DMS114 treated with DMSO at 0.1 percent for 48 hours (cell line): ENCODE data around the gene NFATC2.
"Not testable (repeated sequence)": the region's sequence is repeated elsewhere in the genome, so short reads cannot be mapped to it uniquely, and the experiment has no call there.

Experiments used
- DNase-seq: peaks from one replicate; lab custom pipeline; 2025; ENCODE audit not compliant: unreplicated experiment; lab: John Stamatoyannopoulos, UW

Gene NFATC2

DNA sequence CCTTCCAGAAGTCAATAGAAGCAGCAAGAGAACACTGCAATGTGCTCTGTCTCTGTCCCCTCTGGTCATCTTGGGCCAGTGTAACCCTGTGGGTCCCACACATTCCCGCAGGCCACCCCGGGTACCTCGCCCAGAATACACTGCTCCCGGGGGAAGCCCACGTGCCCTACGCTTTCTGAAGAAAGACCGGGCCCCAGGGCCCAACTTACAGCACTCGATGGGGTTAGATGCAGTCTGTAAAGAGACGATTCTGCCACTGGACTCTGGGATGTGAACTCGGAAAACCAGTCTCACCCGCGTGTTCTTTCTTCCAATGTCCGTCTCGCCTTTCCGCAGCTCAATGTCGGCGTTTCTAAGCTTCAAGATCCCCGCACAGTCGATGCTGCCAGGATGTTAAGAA lies 68.7 kb downstream of the NFATC2 start:
- no peak for DNase-seq

DNA sequence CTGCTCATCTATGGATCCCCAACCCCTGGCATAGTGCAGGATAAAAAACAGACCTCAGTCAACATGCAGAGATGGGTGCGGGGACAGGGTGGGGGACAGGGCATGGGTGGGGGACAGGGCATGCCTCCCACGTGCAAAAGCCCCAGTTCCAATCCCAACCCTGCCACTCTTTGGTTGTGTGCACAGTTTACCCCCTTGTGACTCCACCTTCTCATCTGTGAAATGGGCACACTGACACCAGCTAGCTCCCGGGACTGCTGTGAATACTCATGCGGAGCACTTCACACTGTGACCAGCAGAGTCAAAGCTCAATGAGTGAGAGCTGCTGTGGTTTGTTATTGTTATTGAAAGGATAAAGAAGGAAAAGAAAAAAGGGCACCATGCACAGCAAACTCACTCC lies 69.3 kb downstream of the NFATC2 start:
- no peak for DNase-seq

DNA sequence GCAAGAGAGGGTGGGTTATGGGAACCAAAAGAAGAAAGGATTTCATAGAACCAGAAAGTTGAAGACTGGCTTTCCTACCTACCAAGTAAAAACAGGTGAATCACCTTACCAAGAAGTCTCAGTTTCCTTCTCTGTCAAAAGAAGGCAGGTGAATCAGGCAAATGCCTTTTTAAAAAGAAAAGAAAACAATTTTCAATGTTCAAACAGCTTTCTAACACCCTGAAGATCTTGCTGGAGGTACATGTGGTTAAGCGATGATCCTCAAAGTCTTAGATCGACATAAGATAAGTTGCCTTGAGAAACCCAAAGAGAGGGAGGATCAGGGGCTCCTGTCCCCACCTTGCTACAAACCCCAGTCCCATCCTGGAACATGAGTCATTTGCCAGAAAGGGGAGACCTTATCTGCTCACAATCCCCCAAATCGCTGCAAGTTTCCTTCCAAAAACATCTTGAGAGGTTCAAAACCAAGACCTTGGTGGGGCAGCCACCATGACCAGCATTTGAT lies 71.6 kb downstream of the NFATC2 start:
- no peak for DNase-seq

DNA sequence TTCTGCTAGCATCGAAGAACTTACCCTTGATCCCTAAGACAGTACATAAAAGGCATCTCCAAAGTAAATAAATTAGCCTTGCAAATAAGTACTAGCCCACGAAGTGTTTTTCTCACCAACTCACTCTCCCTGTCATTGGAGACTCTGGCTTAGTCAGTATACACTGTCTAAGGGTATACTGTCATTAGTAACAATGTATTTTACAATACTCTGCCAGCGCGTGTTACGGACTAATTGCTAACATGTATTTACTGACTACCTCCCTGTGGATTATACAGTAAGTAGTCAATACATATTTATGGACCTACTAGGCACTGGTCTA lies 72.1 kb downstream of the NFATC2 start:
- no peak for DNase-seq

DNA sequence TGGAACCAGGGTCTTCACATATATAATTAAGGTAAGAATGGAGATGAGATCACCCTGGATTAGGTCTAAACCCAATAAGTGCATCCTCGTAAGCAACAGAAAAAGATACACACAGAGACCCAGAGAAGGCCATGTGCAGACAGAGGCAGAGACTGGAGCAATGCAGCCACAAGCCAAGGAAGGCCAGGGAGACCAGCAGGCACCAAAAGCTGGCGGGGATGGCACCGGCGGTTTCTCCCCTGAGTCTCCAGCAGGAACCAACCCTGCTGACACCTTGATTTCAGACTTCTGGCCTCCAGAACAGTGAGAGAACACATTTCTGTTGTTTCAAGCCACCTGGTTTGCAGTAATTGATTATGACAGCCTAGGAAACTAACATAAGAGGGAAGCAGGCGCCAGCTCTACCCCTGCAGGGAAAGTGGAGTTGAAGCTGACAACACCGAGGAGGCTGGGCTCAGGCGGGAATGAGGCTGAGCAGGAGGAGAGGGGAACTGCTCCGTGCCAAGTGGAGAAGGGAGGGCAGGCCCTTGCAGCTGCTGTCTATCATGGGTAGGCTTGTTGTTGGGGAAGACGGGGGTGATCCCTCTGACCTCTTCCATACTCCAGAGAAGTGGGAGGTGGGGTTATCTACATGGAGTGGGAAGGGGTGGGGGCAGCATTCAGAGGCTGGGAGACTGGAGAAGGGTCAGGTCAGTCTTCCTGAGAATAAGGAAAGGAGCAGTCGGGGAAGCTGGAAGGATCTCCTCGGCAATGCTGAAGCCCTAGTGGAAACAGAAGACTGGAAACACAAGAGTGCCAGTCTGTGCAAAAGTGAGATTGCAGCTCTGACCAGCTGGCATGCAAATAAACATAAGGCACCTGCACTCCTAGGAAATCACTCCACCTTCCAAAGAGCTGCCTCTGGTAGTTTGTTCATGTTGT lies 72.7 kb downstream of the NFATC2 start:
- DNase-seq = no peak

DNA sequence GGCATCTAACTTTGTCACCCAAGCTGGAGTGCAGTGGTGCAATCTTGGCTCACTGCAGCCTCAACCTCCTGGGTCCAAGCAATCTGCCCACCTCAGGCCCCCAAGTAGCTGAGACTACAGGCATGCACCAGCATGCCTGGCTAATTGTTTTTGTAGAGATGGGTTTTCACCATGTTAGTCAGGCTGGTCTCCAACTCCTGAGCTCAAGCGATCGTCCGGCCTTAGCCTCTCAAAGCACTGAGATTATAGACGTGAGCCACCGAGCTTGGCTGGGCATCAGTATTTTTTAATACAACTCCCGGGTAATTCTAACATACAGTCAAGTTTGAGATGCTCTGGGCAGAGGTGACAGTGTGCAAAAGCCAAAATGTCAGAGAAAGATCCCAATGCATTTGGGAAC lies 73.5 kb downstream of the NFATC2 start:
- no peak for DNase-seq

DNA sequence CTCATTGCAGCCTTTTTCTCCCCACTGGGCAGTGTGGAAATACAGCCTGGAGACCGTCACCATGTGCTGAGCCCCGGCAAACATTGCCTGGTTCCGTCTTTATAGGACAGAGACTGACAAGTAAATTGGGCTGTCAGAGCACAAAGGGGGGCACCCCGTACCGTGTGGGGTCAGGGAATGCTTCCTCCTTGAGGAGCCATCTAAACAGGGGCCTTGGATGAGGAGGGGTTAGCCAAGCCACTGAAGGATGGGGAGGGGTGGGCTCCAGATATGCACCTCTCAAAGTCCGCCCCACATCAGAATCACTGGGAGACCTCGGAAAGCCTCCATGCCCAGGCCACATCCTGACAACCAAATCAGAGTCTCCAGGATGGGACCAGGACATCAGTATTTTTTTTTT lies 73.9 kb downstream of the NFATC2 start:
- no peak for DNase-seq

DNA sequence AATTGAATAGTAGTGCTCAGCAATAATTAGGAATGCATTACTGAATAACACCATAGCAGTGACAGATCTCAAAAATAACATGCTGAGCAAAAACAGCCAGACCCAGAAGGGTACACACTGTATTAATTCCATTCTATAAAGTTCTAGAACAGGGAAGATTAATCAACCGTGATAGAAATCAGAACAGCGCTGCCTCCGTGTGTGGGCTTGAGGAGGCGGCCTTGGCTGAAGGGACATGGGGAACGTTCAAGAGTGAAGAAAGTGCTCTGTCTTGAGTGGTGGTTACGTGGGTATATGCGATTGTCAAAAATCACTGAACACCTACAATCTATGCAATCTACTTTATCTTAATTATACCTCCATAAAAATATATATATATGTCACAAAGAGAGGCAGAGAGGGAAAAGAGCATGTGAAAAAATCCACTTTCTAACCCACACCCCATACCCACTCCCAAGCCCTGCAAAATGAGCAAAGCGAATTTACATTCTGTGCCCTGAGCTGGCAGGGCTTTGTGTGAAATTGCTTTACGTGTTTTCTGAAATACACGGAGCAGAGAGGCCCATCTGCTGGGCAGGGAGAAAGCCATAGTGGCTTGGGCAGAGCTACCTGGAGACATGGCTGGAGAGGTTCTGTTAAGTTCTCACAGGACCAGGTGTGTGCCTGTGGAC lies 74.4 kb downstream of the NFATC2 start:
- DNase-seq = no peak

DNA sequence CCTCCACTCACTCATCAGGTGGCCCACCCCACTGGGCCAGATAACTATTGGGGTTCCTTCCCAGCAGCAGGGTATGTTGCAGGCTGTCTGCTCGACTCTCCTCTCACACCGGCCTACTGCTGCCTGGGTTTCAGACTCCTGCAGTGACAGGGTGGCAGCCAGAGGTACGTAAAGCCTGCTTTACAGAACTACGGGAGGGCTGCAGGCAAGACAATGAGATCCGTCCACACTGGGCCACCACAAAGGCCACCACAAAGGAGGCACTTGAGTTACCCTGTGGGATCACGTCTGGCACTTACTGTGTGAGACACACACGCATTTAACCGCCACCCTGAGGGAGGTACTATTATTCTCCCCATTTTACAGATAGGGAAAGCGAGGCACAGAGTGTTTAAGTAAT lies 78.5 kb downstream of the NFATC2 start:
- DNase-seq = no peak

DNA sequence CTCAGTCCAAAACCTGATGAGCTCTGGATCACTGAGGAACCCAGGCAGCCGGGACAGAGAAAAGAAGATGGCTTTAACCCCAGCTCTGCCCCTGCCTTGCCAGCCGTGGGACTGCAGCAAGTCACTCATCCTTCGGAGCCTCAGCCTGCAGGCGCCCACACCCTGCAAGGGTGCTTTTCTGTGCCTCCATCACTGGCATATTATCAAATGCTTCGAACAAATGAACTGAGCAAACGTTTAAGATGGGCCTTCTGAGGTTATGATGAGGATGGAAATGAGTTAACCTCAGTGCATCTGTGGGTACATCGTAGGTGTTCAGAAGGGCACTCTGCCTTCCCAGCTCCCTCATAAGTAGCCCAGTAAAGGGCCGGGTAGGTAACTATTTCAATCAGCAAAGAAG lies 79.0 kb downstream of the NFATC2 start:
- DNase-seq = no peak

DNA sequence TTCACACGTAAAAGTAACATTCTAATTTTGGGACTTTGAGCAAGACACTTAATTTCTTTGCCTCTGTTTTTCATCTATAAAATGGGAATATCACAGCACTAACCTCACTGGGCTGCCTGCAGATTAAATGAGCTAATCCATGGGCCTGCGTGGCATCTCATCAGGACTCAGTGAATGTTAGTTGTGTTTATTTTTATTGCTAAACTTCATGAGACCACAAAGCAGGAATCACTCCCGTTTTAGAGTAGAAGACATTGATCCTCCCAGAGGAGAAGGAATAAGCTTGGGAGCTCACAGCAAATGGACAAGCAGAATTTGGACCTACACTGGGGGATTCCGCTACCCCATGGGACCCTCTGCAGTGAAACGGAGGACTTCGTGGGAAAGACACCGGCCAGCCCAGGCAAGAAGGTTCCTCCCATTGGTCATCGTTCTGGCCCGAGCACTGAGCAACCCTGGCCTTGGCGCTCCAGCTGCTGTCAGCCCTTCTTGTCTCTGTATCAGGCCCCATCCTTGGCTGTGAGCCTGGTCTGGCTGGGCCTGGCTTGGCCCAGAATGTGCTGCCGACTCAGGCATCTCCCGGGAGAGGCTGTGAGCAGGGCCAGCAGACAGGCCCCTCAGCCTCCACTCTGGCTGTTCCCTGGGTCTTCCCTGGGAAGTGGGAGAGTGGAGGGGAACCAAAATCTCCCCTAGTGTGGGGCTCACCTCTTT lies 79.8 kb downstream of the NFATC2 start:
- no peak for DNase-seq

DNA sequence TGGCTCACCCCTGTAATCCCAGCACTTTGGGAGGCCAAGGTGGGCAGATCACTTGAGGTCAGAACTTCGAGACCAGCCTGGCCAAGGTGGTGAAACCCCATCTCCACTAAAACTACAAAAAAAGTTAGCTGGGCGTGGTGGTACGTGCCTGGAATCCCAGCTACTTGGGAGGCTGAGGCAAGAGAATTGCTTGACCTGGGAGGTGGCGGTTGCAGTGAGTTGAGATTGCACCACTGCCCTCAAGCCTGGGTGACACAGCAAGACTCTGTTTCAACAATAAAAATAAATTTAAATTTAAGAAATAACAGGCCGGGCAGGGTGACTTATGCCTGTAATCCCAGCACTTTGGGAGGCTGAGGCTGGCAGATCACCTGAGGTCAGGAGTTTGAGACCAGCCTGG lies 80.7 kb downstream of the NFATC2 start:
- not testable (repeated sequence) for DNase-seq

DNA sequence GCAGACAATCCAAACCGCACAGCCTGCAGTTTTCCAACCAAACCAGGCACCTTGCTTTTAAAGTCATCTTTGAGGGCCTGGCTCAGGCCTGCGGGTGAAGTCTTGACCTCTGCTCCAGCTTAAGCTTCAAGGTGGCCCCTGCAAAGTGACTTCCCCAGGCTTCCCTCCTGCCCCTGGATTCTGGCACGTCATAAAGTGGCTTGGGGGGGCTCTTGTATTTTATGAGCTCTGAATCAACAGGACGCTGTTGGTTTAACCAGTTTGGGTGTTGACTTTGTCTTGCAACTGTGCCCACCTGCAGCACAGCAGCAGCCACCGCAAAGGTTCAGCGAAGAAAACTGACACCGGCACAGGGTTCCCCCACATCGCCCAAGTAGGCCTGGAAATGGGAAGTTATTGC lies 81.2 kb downstream of the NFATC2 start:
- DNase-seq = no peak

DNA sequence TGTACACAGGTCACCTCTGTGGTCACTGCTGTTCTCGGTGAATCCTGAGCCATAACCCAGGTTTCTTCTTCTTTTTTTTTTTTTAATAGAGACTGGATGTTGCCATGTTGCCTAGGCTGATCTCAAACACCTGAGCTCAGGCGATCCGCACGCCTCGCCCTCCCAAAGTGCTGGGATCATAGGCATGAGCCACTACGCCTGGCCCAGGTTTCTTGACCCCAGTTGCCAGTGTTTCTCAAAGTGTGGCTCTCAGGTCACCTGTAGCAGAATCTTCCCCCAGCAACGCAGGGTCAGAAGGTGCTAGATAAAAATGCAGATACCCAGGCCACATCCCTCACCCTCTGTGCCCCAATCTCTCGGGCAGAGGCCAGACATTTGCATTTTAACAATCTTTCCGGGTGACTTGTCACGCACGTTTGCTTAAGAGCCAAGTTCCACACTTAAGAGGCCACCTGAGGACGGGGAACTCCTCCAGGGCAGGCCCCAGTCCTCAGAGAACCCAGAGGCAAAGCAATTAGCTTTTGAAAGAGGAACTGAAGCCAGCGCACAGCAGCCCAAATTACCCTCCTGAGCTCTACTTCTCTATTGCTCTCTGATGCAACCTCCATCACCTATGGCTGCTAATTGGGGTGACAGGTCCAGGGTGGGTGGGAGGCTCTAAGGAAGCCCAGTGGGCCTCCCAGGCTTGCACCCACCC lies 81.8 kb downstream of the NFATC2 start:
- no peak for DNase-seq

DNA sequence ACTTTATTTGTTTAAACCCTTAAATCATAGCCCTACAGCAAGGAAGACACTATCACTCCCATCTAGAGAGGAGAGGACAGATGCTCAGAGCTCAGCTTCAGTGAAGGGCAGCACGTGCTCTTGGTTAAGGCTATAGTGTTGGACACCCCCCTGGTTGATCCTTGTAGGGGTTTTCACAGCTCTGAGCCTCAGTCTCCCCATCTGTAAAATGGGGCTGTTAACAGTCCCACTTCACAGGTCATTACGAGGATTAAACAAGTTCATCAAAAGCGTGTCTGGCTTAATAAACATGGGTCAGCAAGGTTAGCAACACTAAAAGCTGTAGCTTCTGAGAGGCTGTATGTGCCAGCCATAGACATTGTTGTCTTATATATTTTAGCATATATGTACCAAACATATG lies 82.4 kb downstream of the NFATC2 start:
- no peak for DNase-seq

DNA sequence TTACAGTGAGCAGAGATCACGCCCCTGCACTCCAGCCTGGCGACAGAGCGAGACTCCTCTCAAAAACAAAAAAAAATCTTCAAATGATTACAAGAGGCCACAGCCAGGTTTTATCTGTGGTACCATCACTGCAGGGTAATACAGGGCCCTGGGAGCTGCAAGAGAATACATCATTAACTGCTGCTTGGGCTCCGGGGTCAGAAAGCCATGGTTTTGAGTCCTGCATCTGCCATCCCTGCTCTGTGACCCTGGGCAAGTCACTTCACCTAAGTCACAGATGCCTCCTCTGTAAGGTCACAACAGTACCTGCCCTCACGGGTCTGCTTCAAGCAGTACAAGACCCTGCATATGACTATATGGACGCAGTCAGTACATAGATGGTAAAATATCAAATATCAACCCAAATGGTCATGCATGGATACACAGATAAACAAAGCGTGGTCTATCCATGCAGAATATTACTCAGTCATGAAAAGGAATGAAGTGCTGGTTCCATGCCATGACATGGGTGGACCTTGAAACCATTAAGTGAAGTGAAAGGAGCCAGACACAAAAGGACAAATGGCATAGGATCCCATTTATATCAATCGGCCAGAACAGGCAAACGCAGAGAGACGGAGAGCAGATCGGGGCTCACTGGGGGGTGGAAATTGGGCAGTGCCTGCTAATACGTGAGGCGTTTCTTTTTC lies 83.6 kb downstream of the NFATC2 start:
- DNase-seq = no peak

DNA sequence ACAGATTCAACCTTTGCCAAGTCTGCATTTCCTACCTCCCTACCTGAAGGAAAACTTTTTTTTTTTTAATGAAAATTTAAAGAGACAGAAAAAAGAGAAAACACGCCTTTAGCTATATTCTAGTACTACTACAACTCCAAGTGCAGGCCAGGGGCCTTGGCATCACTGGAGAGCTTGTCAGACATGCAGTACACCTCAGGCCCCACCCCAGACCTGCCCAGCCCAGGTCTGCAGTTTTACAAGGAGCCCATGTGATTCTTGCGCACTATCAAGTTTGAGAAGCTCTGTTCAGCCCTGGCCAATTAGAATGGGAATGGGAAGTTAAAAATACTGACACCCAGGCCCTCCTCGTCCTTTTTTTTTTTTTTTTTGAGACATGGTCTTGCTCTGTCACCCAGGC lies 85.0 kb downstream of the NFATC2 start:
- DNase-seq = no peak

DNA sequence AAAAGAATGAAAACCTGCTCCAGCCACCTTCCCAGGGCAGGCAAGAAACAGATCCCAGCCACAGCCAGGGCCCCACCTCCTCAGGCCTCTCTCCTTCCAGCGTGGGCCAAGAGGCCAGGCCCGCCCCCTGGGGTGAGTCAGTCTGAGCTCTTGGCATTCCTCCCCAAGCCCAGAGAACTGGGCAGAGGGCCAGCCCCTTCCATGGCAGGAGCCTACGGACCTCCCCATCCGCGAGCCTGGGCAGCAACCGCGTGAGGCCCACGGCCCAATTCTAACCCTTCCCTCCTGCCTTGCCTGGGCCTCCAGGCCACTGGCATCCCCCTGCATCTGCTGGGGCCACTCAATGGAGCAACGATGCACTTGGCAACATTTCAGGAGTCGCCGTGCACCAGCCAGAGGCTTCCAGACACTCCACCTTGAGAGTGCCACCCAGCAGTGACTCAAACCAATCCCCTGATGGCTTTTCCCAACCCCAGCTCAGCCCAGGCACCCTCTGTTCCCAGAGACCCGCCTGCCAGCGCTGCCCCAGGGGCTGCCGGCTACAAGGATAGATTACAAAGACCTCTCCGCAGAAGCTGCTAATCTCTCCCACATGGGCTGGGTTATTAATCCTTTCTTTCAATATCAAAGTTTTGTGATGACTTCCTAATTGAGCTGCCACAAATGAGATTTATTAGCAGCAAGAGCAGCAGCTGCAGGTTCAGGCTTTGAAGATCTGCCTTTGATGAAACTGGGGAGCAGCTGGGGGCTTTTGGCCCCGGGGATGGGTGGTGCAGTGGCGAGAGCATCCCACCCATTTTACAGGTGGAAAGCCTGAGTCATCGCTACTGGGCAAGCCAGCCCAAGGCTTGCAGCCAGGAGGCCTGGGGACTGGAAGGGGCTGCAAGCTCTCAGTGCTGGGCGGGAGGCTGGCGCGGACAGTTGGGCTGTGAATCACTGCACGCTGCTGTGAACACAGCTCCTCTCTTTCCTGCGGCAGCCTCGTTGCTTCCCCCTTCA lies 85.7 kb downstream of the NFATC2 start:
- DNase-seq = no peak

DNA sequence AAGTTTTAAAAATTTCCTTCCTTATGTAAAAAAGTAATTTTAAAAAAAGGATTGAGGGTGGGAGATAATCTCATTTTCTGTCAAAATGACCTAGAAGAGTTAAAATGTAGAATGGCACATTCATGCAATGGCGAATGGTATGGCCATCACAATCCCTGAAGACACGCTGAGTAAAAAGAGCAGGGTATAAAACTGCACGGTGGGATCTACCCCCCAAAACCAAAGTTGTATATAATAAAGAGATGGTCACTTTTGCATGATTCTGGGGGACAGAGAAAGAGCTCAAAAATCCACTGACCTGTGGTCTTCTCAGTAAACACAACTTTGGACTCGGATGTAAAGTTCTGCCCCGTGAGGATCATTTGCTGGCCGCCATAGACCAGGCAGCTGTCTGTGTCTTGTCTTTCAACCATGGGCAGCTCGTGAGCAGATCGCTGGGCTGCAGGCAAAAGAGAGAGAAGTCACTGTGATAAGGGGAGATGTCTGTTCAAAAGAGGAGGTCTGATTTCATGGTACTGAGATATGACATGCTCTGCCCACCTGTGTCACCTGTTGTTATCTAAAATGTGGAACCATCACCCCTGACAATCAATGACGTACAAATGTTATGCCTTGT lies 88.2 kb downstream of the NFATC2 start:
- DNase-seq = no peak
